H1 (cell line): ENCODE data around the gene ZSCAN18. TPM values are rescaled to one million over a fixed set of nuclear protein-coding genes. Genes with fewer than 3 reads are reported as not detected.
A peak's percentile ranks its signal among the peaks of the same experiment; 100 is the strongest.

ENCODE experiments used
- CTCF ChIA-PET: fragments of 300-600 bp; sonication (Branson Sonifier 250); formaldehyde crosslinking; loops from one replicate; lab custom pipeline; 2021; ENCODE audit not compliant: partially characterized antibody; lab: Charles Lee
- POLR2A ChIA-PET: fragments of 300-600 bp; sonication (Branson Sonifier 250); formaldehyde crosslinking; loops from one replicate; lab custom pipeline; 2021; ENCODE audit warnings: inconsistent platforms; ENCODE audit not compliant: partially characterized antibody; lab: Charles Lee
- DNase-seq, 2 experiments: peaks; one replicate each; pipeline versions ENCODE4 v3.0.0 to v3.0.0-alpha.2; 2010 to 2022; ENCODE audit warnings: low spot score in 2 of 2, low read depth in 1 of 2, mixed read lengths in 1 of 2
- FAIRE-seq: peaks from 2 replicates; lab custom pipeline; 2011; peaks lifted over from hg19 to GRCh38; lab: Jason Lieb, UNC
- H2AFZ ChIP-seq: 2 replicates; pipeline ENCODE4 v1.8.1; 2012; ENCODE audit warnings: low read length, inconsistent platforms
- H2AK5ac ChIP-seq: 2 replicates; pipeline ENCODE4 v1.6.1; 2013; ENCODE audit warnings: low read depth, low read length
- H2BK120ac ChIP-seq: replicated peaks from 2 replicates; pipeline ENCODE3; 2013; ENCODE audit warnings: low read depth, low read length, inconsistent platforms
- H2BK12ac ChIP-seq: 2 replicates; pipeline ENCODE4 v1.6.1; 2013; ENCODE audit warnings: low read depth, low read length
- H2BK15ac ChIP-seq: 2 replicates; pipeline ENCODE4 v1.6.1; 2013; ENCODE audit warnings: low read length
- H2BK20ac ChIP-seq: 2 replicates; pipeline ENCODE4 v1.6.1; 2013; ENCODE audit warnings: low read length
- H2BK5ac ChIP-seq: 2 replicates; pipeline ENCODE4 v1.6.1; 2013; ENCODE audit warnings: low read depth, low read length
- H3K14ac ChIP-seq: 2 replicates; pipeline ENCODE4 v1.6.1; 2013; ENCODE audit warnings: inconsistent platforms; ENCODE audit not compliant: insufficient read length
- H3K18ac ChIP-seq: 2 replicates; pipeline ENCODE4 v1.6.1; 2013; ENCODE audit warnings: low read length; ENCODE audit errors: extremely low read depth
- H3K23ac ChIP-seq: 2 replicates; pipeline ENCODE4 v1.6.1; 2013; ENCODE audit warnings: inconsistent platforms; ENCODE audit not compliant: insufficient read length
- H3K23me2 ChIP-seq: 2 replicates; pipeline ENCODE4 v1.6.1; 2013; ENCODE audit warnings: low read depth, low read length
- H3K27ac ChIP-seq: 2 replicates; pipeline ENCODE4 v1.6.1; 2011; ENCODE audit warnings: low read depth, low read length, inconsistent platforms
- H3K27me3 ChIP-seq, 4 experiments: replicated peaks in 1 of 4; 1 replicate in 1 of 4; 2 replicates in 3 of 4; pipeline versions ENCODE4 v1.6.1 to v1.8.1; 2011 to 2013; ENCODE audit warnings: low read length in 3 of 4, mild to moderate bottlenecking in 3 of 4, inconsistent platforms in 2 of 4, mixed read lengths in 2 of 4, moderate library complexity in 1 of 4; ENCODE audit not compliant: control insufficient read depth in 3 of 4, insufficient read depth in 3 of 4; ENCODE audit errors: extremely low read depth in 1 of 4
- H3K36me3 ChIP-seq, 4 experiments: 2 replicates each; pipeline versions ENCODE4 v1.6.1 to v1.8.1; 2011 to 2013; ENCODE audit warnings: mild to moderate bottlenecking in 4 of 4, low read length in 3 of 4, moderate library complexity in 2 of 4, control low read depth in 1 of 4, inconsistent platforms in 1 of 4; ENCODE audit not compliant: insufficient read depth in 4 of 4, control insufficient read depth in 2 of 4
- H3K4ac ChIP-seq: replicated peaks from 2 replicates; pipeline ENCODE3; 2013; ENCODE audit warnings: low read length, low read depth, mixed read lengths, inconsistent platforms; ENCODE audit not compliant: insufficient read length
- H3K4me1 ChIP-seq, 4 experiments: replicated peaks in 1 of 4; 1 replicate in 1 of 4; 2 replicates in 3 of 4; pipeline versions ENCODE4 v1.6.1 to v1.8.1; 2011 to 2013; ENCODE audit warnings: low read length in 3 of 4, inconsistent platforms in 2 of 4, mixed read lengths in 1 of 4; ENCODE audit not compliant: insufficient read depth in 4 of 4, control insufficient read depth in 3 of 4
- H3K4me2 ChIP-seq, 2 experiments: 2 replicates each; pipeline versions ENCODE4 v1.6.1 to v1.8.1; 2011 to 2013; ENCODE audit warnings: low read depth in 2 of 2, low read length in 2 of 2, control low read depth in 1 of 2, inconsistent platforms in 1 of 2, mild to moderate bottlenecking in 1 of 2; ENCODE audit not compliant: insufficient read depth in 1 of 2
- H3K4me3 ChIP-seq, 4 experiments: fragments of 200-600, 300-600 bp in 1 of 4; sonication (generic), shearing (Covaris generic), sonication (Bioruptor Twin) in 1 of 4; 2 replicates each; pipeline versions ENCODE4 v1.5.1 to v1.8.1; 2011 to 2016; ENCODE audit warnings: low read length in 4 of 4, low read depth in 3 of 4, control low read depth in 2 of 4, inconsistent platforms in 2 of 4, mild to moderate bottlenecking in 2 of 4, mixed read lengths in 1 of 4, moderate library complexity in 1 of 4; ENCODE audit not compliant: insufficient read depth in 2 of 4; ENCODE audit errors: extremely low read depth in 1 of 4
- H3K56ac ChIP-seq: replicated peaks from 2 replicates; pipeline ENCODE3; 2013; ENCODE audit warnings: low read depth, mild to moderate bottlenecking, mixed read lengths, low read length, inconsistent platforms; ENCODE audit not compliant: insufficient read length
- H3K79me1 ChIP-seq: 2 replicates; pipeline ENCODE4 v1.6.1; 2013; ENCODE audit warnings: low read depth, low read length, control low read depth
- H3K79me2 ChIP-seq, 2 experiments: 2 replicates each; pipeline versions ENCODE4 v1.6.1 to v1.8.1; 2012 to 2013; ENCODE audit warnings: low read length in 2 of 2, mild to moderate bottlenecking in 2 of 2, inconsistent platforms in 1 of 2; ENCODE audit not compliant: insufficient read depth in 2 of 2, control insufficient read depth in 1 of 2
- H3K9ac ChIP-seq, 4 experiments: replicated peaks in 1 of 4; 1 replicate in 1 of 4; 2 replicates in 3 of 4; pipeline versions ENCODE4 v1.6.1 to v1.8.1; 2011 to 2013; ENCODE audit warnings: low read depth in 3 of 4, low read length in 3 of 4, control low read depth in 2 of 4, mild to moderate bottlenecking in 2 of 4, moderate library complexity in 2 of 4, inconsistent platforms in 1 of 4; ENCODE audit errors: extremely low read depth in 1 of 4
- H3K9me3 ChIP-seq, 2 experiments: 2 replicates each; pipeline versions ENCODE4 v1.6.1 to v1.8.1; 2012 to 2013; ENCODE audit warnings: mild to moderate bottlenecking in 2 of 2, moderate library complexity in 2 of 2, control low read depth in 1 of 2, inconsistent platforms in 1 of 2, low read depth in 1 of 2, low read length in 1 of 2, mixed read lengths in 1 of 2; ENCODE audit not compliant: insufficient read depth in 2 of 2
- H4K20me1 ChIP-seq, 2 experiments: replicated peaks in 1 of 2; 2 replicates each; pipeline versions ENCODE3 to v1.8.1; 2011 to 2013; ENCODE audit warnings: inconsistent platforms in 2 of 2, low read length in 2 of 2, mild to moderate bottlenecking in 1 of 2; ENCODE audit not compliant: insufficient read depth in 2 of 2, control insufficient read depth in 1 of 2
- H4K5ac ChIP-seq: 2 replicates; pipeline ENCODE4 v1.6.1; 2013; ENCODE audit warnings: low read length, low read depth, mixed read lengths, inconsistent platforms; ENCODE audit not compliant: insufficient read length
- H4K8ac ChIP-seq: 2 replicates; pipeline ENCODE4 v1.8.0; 2013; ENCODE audit warnings: mild to moderate bottlenecking, moderate library complexity, low read length, inconsistent platforms; ENCODE audit not compliant: insufficient read depth; ENCODE audit errors: extremely low read depth
- H4K91ac ChIP-seq: replicated peaks from 2 replicates; pipeline ENCODE3; 2013; ENCODE audit warnings: low read length, mixed read lengths, inconsistent platforms; ENCODE audit not compliant: insufficient read length
- CBX8 ChIP-seq: fragments of 300-800, 300-1000 bp; sonication (generic); IDR thresholded peaks from 2 replicates; pipeline ENCODE4 v1.7.1; 2016; ENCODE audit warnings: low read depth, low read length, borderline replicate concordance
- EP300 ChIP-seq, 2 experiments: IDR thresholded peaks; 1 replicate in 1 of 2; 2 replicates in 1 of 2; pipeline ENCODE4 v1.6.1; 2011 to 2012; ENCODE audit warnings: low read depth in 2 of 2, low read length in 2 of 2, mild to moderate bottlenecking in 2 of 2, borderline replicate concordance in 1 of 2, inconsistent platforms in 1 of 2, moderate library complexity in 1 of 2
- HDAC2 ChIP-seq, 2 experiments: fragments of 300-600 bp in 1 of 2; sonication (generic) in 1 of 2; IDR thresholded peaks; 2 replicates each; pipeline ENCODE4 v1.6.1; 2011 to 2012; ENCODE audit warnings: low read depth in 2 of 2, low read length in 2 of 2, mild to moderate bottlenecking in 2 of 2, moderate library complexity in 2 of 2, borderline replicate concordance in 1 of 2, inconsistent platforms in 1 of 2
- SIRT6 ChIP-seq: IDR thresholded peaks from one replicate; pipeline ENCODE4 v1.7.1; 2012; ENCODE audit warnings: low read length, inconsistent platforms
- SRF ChIP-seq: IDR thresholded peaks from 2 replicates; pipeline ENCODE4 v1.6.1; 2011; ENCODE audit warnings: mild to moderate bottlenecking, low read depth, low read length, moderate library complexity
- TAF7 ChIP-seq: optimal IDR thresholded peaks from 2 replicates; pipeline ENCODE3; 2011; ENCODE audit warnings: low read depth, mild to moderate bottlenecking, inconsistent platforms, low read length, moderate library complexity, borderline replicate concordance
- WGBS, 2 experiments: shearing (Covaris generic) in 1 of 2; methylation state at CpG; one replicate each; pipeline versions ENCODE4 v1.1.6 to v1.1.7; 2013 to 2015; ENCODE audit warnings: low lambda C conversion rate in 2 of 2, mixed read lengths in 2 of 2, inconsistent platforms in 1 of 2, low coverage in 1 of 2, missing lambda C conversion rate in 1 of 2; ENCODE audit not compliant: insufficient replicate concordance in 2 of 2, insufficient coverage in 1 of 2, insufficient read length in 1 of 2; ENCODE audit errors: extremely low coverage in 1 of 2, missing lambda C conversion rate in 1 of 2; 5-methylcytosine and 5-hydroxymethylcytosine counted together
- polyA plus RNA-seq, 7 experiments: library from polyadenylated mRNA; depleted of rRNA in 3 of 7; stranded (reverse) in 5 of 7; unstranded in 2 of 7; fragments of >200 nt in 5 of 7; fragments of 200-250 nt in 2 of 7; gene quantifications; 1 replicate in 5 of 7; 2 replicates in 1 of 7; 4 replicates in 1 of 7; pipeline versions ENCODE4 v1.2.1 to v1.2.3, GENCODE V29; 2011 to 2013; ENCODE audit warnings: missing spikeins in 2 of 7, mixed read lengths in 2 of 7
- total RNA-seq: library from RNA; stranded (reverse); fragmentation: NEBNext Ultra II Directional; extraction: Animal tissue kit (Norgen Biotek cat#: 25700); gene quantifications from 2 replicates; pipeline ENCODE4 v1.2.1, GENCODE V29; 2021

Gene ZSCAN18
- total and polyA plus RNA-seq, 2 of the 8 experiments (the other 6 are each of a cell fraction or from before 2014, with no cell fraction given): 37.0 to 41.4 TPM

GRCh38 chr19:58035863-58036262, 62.2 kb downstream of the ZSCAN18 start:
- no peaks in the 10 kb centered on the region for H3K79me1 ChIP-seq
- no peak for TF ChIP-seq HDAC2 (IDR thresholded peaks at IDR 0.05; ENCODE audit: borderline replicate concordance in 1 of 2, low read depth in 2 of 2, low read length in 2 of 2)
- TF ChIP-seq TAF7: no peak
- TF ChIP-seq SRF: no peak
- no peak for TF ChIP-seq EP300 (IDR thresholded peaks at IDR 0.05; ENCODE audit: borderline replicate concordance in 1 of 2, low read depth in 2 of 2, low read length in 2 of 2)
- TF ChIP-seq SIRT6: no peak
- no peak for TF ChIP-seq CBX8
- H2BK5ac ChIP-seq: no peak overlapping the region
- no peaks in the 10 kb centered on the region for H3K36me3 ChIP-seq
- H3K4me2 ChIP-seq: no peak overlapping the region
- H2BK120ac ChIP-seq: no peak overlapping the region
- H3K4me3 ChIP-seq: no peak overlapping the region
- no peak overlapping the region for H4K8ac ChIP-seq
- no peak overlapping the region for H3K27ac ChIP-seq
- H3K23ac ChIP-seq: no peak overlapping the region
- H4K5ac ChIP-seq: no peak overlapping the region
- peak overlapping the region; percentile 51 for H3K4ac ChIP-seq
- ChIA-PET POLR2A (interaction anchor here (0.6 to 2.7 kb wide), 5 partner anchors 9 to 25 kb away, joined by 3 to 11 read pairs (median 3); no protein-coding TSS in a partner anchor), CTCF (interaction anchor here (1.5 kb wide), 1 partner anchor 10 kb away, joined by 4 read pairs; no protein-coding TSS in a partner anchor)
- H3K9ac ChIP-seq: no peak overlapping the region
- no peak for FAIRE-seq
- WGBS, 2 experiments: 78% methylated on average over 8 of the region's 8 CpGs; no CpG with 5 or more reads in 1 of the 2 experiments
- H3K9me3 ChIP-seq: no peaks in the 10 kb centered on the region
- H3K14ac ChIP-seq: no peak overlapping the region
- no peak overlapping the region for H2BK20ac ChIP-seq
- no peaks in the 10 kb centered on the region for H3K79me2 ChIP-seq
- H3K27me3 ChIP-seq: peaks cover 0 to 6% (median 0%) of the 10 kb centered on the region in 4 experiments; a peak in 2 of 7 replicates
- H2BK12ac ChIP-seq: no peak overlapping the region
- H3K4me1 ChIP-seq: peaks cover 0 to 21% (median 15%) of the 10 kb centered on the region in 4 experiments; a peak in 6 of 7 replicates
- peak overlapping the region; percentile 93 for H4K91ac ChIP-seq
- no peak overlapping the region for H2AFZ ChIP-seq
- no peak overlapping the region for H3K56ac ChIP-seq
- no peak overlapping the region for H3K18ac ChIP-seq
- H4K20me1 ChIP-seq: no peaks in the 10 kb centered on the region
- no peak for DNase-seq
- H2AK5ac ChIP-seq: no peak overlapping the region
- H3K23me2 ChIP-seq: peaks cover 2% of the 10 kb centered on the region; the same call in 1 of the 2 replicates
- 0 out of 2 replicates have a peak overlapping the region, but pooled peaks have one; percentile 66 for H2BK15ac ChIP-seq
